ENCODE results near the gene CLEC4D. TPM values are rescaled to one million over a fixed set of nuclear protein-coding genes. Genes with fewer than 3 reads are reported as not detected.
"Not testable (repeated sequence)": the region's sequence is repeated elsewhere in the genome, so short reads cannot be mapped to it uniquely, and the experiment has no call there.

Gene CLEC4D
- total RNA-seq, 2 experiments from 2014 or later: not detected

DNA sequence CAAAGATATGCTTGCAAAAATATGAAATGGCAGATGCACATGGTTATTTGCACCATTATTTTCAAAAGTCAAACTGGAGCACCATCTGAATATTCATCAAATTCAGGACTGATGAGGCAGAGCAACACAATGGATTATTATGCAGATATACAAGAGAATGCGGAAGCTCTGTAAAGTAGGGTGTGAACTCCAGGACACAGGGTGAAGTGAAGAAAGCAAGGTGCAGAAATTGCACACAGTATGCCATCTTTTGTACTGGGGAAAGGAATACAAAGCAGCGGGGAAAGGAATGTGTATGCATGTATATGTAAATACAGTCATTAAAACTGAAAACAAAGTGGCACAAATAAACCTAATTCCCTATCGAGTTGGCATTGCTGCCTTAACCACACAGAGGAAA is 50.1 kb downstream of the CLEC4D start:
- peaks cover 2% of the 10 kb centered on the region for H3K27me3 Mint-ChIP-seq (ENCODE audit: low read depth)
- H3K36me3 Mint-ChIP-seq (ENCODE audit: low read depth): no peaks in the 10 kb centered on the region
- H3K4me3 Mint-ChIP-seq: no peak overlapping the region
- H3K27ac Mint-ChIP-seq: no peak overlapping the region
- ChIA-PET POLR2A (no interaction called here), CTCF (interaction anchor here (1.5 kb wide), 1 partner anchor 19 kb away, joined by 4 read pairs; no protein-coding TSS in a partner anchor)
- H3K4me1 Mint-ChIP-seq (ENCODE audit: low read depth): no peaks in the 10 kb centered on the region
- no peak for DNase-seq
- H3K9me3 Mint-ChIP-seq (ENCODE audit: insufficient read depth): peaks cover 12% of the 10 kb centered on the region
- no peak for ATAC-seq

GRCh38 chr12:8564656-8565055 is 51.4 kb downstream of the CLEC4D start:
- CTCF ChIA-PET: no interaction called here
- ATAC-seq: no peak
- Mint-ChIP-seq H3K4me3 (no peak overlapping the region), H3K4me1 (ENCODE audit: low read depth) (no peaks in the 10 kb centered on the region), H3K9me3 (ENCODE audit: insufficient read depth) (peaks cover 12% of the 10 kb centered on the region), H3K27ac (no peak overlapping the region), H3K27me3 (ENCODE audit: low read depth) (peaks cover 2% of the 10 kb centered on the region), H3K36me3 (ENCODE audit: low read depth) (no peaks in the 10 kb centered on the region)
- no peak for DNase-seq
- POLR2A ChIA-PET: interaction anchor here (0.7 kb wide), 1 partner anchor 108 kb away, joined by 4 read pairs; no protein-coding TSS in a partner anchor

DNA sequence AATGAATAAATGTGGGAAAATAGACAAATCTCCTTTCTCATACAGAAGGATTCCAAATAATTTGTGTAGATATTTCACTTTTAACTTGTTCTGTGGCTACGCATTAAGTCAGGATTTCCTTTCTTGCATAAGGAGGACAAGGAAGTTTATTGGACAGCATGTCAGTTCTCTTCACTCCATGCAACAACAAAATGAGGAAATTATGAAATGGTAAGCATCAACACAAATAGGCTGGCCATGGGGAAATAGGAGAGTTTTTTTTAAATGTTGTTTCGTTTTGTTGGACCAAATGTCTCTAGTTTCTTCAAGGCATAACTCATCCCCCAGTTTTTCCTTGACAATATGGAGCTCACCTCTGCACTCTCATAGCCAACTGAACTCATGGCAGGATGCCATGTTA is 52.7 kb downstream of the CLEC4D start:
- not testable (repeated sequence) for H3K36me3 Mint-ChIP-seq (ENCODE audit: low read depth); ATAC-seq; H3K4me3 Mint-ChIP-seq; DNase-seq; H3K27me3 Mint-ChIP-seq (ENCODE audit: low read depth); H3K4me1 Mint-ChIP-seq (ENCODE audit: low read depth); H3K27ac Mint-ChIP-seq
- POLR2A ChIA-PET: interaction anchor here (0.7 kb wide), 1 partner anchor 32 kb away, joined by 3 read pairs; no protein-coding TSS in a partner anchor
- CTCF ChIA-PET: interaction anchor here (0.9 to 1.8 kb wide), 2 partner anchors 8 to 22 kb away, joined by 3 to 7 read pairs; no protein-coding TSS in a partner anchor
- H3K9me3 Mint-ChIP-seq (ENCODE audit: insufficient read depth): peaks cover 12% of the 10 kb centered on the region

DNA sequence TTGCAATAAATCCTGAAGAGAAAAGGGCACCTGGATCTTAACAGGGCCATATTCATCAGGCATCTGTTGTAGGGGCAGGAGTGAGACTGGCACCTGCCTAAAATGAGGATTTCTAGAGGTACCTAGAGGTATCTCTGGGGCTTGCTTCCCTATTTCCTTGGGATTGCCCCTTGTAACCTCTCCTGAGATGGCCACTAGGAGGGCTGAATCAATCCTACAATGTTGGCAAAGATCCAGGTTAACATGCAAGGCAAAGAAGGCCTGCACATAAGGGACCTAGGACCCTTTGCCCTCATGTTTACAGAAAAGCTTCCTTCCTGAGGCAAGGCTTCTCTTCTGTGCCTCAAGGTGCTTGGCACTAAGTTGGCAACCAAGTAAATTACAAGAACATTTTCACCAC is 53.2 kb downstream of the CLEC4D start:
- Mint-ChIP-seq H3K36me3 (ENCODE audit: low read depth) (no peaks in the 10 kb centered on the region), H3K4me3 (no peak overlapping the region), H3K27ac (no peak overlapping the region), H3K4me1 (ENCODE audit: low read depth) (no peaks in the 10 kb centered on the region), H3K27me3 (ENCODE audit: low read depth) (no peaks in the 10 kb centered on the region), H3K9me3 (ENCODE audit: insufficient read depth) (peaks cover 12% of the 10 kb centered on the region)
- ChIA-PET CTCF (interaction anchor here (1.8 kb wide), 1 partner anchor 22 kb away, joined by 7 read pairs; no protein-coding TSS in a partner anchor), POLR2A (no interaction called here)
- ATAC-seq (no peak), DNase-seq (no peak)

Other genes starting within 250 kb of the CLEC4D start
- not detected for gene CLEC6A, start 57.5 kb upstream of the CLEC4D start, total RNA-seq
- not detected for gene CLEC4E, start 27.4 kb downstream of the CLEC4D start, total RNA-seq
- not detected for gene AICDA, start 99.4 kb downstream of the CLEC4D start, total RNA-seq
- not detected for gene MFAP5, start 149.3 kb downstream of the CLEC4D start, total RNA-seq
- 1 to 10 TPM; 7.9 to 9.0 TPM for gene RIMKLB, start 184.5 kb downstream of the CLEC4D start, total RNA-seq